IPS-18c (cell line): ENCODE measurements around the gene SIGLEC10.
A peak's percentile ranks its signal among the peaks of the same experiment; 100 is the strongest.
"Not testable (repeated sequence)": the region's sequence is repeated elsewhere in the genome, so short reads cannot be mapped to it uniquely, and the experiment has no call there.

ENCODE experiments used
- H3K4me3 ChIP-seq: 2 replicates; pipeline ENCODE4 v1.7.0; 2013; ENCODE audit warnings: low read depth, mild to moderate bottlenecking, low read length, moderate library complexity; ENCODE audit not compliant: insufficient read depth
- H3K9me3 ChIP-seq: one replicate; pipeline ENCODE4 v1.6.1; 2013; ENCODE audit warnings: mild to moderate bottlenecking, low read length, moderate library complexity; ENCODE audit not compliant: control insufficient read depth, insufficient read depth

Gene SIGLEC10

GRCh38 chr19:51417107-51417809 lies at the start of gene SIGLEC10:
Gene SIGLEC10, minus strand, starts transcription at chr19:51417642. Its CDS starts 61 bp downstream, at chr19:51417581.
- no peak within 1 kb of the TSS for H3K4me3 ChIP-seq
- H3K9me3 ChIP-seq, result peaks cover 2% of the 10 kb centered on the region

- Histone ChIP-seq H3K9me3 (no peaks in the 10 kb centered on the region), H3K4me3 (no peak overlapping the region)
These were observed 49.3 kb upstream of the SIGLEC10 start for GRCh38 chr19:51466723-51467122.

DNA sequence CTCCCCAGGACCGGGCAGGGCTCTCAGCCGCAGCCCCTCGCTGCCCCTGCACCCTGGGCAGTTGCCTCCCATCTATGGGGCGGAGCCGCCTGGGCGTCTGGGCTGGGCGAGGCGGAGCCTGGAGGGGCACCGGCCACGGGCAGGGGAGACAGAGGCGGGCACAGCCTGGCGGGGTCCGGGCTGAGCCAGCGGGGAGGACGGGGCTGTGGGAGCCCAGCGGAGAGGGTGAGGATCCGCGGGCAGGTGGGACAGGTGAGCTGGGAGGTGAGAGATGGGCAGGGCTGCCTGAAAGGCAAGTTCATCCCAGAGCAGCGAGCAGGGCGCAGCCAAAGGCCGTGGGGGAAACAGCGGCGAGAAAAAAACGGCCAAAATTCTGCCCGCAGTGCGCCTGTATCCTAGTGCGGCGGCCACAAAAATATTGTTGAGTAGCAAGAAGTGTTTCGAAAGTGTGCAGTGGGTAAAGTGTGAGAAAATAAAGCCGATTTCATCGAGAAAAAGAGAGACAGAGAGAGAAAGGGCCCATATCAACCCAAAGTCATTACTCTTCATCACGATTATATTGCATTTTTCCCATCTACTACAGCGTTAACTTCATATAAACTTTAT lies 46.6 kb upstream of the SIGLEC10 start:
- not testable (repeated sequence) for H3K4me3 ChIP-seq, H3K9me3 ChIP-seq

- Histone ChIP-seq H3K9me3 (no peaks in the 10 kb centered on the region), H3K4me3 (no peak overlapping the region)
These were observed 45.2 kb upstream of the SIGLEC10 start for GRCh38 chr19:51462681-51463080.

GRCh38 chr19:51462276-51462675 lies 44.8 kb upstream of the SIGLEC10 start:
- H3K4me3 ChIP-seq, result no peak overlapping the region
- H3K9me3 ChIP-seq, result no peaks in the 10 kb centered on the region

- H3K9me3 ChIP-seq, result no peaks in the 10 kb centered on the region
- H3K4me3 ChIP-seq, result no peak overlapping the region
These were observed 44.3 kb upstream of the SIGLEC10 start for GRCh38 chr19:51461723-51462161.

DNA sequence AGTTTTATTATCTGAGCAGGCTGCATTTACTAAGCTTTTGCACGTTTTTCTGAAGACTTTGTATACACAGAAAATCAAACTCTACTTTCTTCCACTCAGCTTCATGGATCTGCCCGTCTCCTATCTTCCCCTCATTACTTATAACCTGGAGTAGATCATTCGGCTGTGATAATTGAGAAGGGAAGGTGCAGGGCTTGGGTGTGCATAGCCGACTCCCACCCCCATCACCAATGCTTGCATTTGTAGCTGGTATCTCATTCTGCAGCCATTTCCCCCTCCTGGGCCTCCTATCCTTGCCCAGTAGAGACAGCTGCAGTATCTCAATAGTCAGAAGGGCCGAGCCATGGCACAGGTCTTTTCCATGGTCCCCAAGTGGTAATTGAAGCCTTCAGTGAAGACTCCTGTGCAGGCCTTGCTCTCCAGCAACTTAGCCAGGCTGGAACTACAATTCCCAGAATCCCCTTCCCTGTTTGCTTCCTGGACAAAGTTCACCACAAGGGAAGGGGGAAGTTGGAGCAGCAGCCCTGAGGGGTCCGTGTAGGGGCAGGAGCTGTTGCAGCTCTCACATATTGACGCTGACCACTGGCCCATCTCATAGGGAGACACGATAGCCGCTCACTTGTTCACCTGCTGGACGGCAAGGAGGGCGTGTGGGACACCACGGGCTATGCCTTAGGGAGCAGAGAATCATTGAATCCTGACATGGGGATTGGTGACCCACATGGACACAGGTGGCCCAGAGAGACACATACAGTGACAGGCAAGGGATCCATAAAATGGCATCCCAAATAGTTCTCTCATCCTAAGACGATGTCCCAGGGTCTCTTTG lies 42.9 kb upstream of the SIGLEC10 start:
- Histone ChIP-seq H3K9me3 (no peaks in the 10 kb centered on the region), H3K4me3 (0 out of 2 replicates have a peak overlapping the region, but pooled peaks have one; percentile 12)

DNA sequence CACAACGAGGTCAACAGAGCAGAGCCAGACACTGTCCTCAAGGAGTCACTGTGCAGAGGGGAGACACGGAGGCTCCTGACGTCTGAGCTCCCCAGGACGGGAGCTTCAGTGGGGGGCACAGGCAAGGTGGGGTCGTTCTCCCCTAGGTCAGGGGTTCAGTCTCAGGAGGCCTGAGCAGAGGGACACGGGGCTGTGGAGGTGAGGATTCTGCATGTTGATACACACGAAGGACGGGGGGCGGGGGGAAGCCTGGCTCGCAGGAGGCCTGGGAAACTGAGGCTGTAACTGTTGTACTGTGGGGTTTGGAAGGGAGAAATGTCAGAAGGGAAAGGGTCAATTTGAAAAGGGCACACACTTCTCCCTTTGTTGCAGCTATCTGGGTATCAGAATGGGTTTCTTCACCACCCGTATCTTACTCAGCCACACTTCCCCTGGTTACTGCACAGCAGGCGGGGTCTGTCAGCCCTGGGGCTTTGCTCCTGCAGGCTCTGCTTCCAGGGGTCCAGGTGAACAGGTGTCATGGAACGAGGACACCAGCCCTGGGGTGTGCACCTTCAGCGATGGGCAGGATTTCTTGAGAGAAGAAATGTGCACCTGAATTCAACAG lies 41.6 kb upstream of the SIGLEC10 start:
- Histone ChIP-seq H3K4me3 (no peak overlapping the region), H3K9me3 (no peaks in the 10 kb centered on the region)

- Histone ChIP-seq H3K9me3 (no peaks in the 10 kb centered on the region), H3K4me3 (no peak within 1 kb of the TSS)
These were observed 40.7 kb upstream of the SIGLEC10 start, which contains the start of gene SIGLEC8 for GRCh38 chr19:51458051-51458645. Gene SIGLEC8, minus strand, starts transcription at chr19:51458454. Its CDS starts 67 bp downstream, at chr19:51458387.

GRCh38 chr19:51457351-51458013 lies 40.0 kb upstream of the SIGLEC10 start:
- no peak overlapping the region for H3K4me3 ChIP-seq
- H3K9me3 ChIP-seq, result no peaks in the 10 kb centered on the region

DNA sequence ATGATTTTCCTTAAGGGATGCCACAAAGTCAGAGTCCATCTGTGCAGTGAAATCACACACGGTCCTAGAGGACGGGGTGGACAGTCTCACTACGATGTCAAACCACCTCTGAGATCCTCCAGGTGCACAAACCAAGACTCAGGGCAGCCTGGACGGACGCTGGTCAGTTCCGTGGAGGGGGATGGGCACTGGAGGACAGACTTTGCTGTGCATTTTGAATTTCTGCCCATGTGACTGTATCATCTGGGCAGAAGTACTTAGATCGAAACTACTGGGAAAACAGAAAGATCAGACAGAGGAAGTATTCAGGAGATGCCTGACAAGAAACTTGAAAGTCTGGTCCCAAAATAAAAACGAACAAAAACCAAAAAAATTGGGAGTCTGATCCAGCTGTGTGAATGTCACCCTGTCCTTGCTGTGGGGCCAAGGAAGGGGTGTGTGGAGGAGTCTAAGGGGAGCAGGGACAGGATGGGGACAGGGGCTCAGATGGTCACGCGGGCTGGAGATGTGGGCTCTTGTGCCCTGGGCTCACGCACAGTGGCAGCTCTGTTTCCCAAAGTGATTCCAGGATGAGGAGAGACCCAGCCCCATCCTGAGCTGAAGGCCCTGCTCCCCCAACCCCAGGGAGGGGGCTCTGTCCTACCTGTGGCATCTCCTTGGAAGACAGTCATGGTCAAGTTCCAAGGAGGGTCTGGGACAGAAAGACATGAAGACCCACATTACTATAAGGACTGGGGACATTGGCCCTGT lies 39.3 kb upstream of the SIGLEC10 start:
- no peak overlapping the region for H3K4me3 ChIP-seq
- H3K9me3 ChIP-seq, result no peaks in the 10 kb centered on the region

DNA sequence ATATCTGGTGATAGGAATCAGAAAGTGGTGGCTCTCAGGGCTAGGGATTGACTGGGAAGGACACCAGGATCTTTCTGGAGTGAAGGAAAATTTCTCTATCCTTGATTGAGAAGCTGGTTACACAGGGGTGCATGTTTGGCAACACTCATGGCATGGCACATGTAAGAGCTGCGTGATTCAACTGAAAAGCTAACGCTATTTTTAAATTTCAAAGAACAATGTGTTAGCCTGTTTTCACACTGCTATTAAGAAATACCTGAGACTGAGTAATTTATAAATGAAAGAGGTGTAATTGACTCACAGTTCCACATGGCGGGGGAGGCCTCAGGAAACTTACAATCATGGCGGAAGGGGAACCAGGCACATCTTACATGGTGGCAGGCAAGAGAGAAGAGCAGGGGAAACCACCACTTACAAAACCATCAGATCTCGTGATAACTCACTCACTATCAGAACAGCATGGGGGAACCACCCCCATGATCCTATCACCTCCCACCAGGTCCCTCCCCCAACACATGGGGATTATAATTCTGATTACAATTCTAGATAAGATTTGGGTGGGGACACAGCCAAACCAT lies 33.4 kb upstream of the SIGLEC10 start:
- Histone ChIP-seq H3K9me3 (no peaks in the 10 kb centered on the region), H3K4me3 (no peak overlapping the region)

DNA sequence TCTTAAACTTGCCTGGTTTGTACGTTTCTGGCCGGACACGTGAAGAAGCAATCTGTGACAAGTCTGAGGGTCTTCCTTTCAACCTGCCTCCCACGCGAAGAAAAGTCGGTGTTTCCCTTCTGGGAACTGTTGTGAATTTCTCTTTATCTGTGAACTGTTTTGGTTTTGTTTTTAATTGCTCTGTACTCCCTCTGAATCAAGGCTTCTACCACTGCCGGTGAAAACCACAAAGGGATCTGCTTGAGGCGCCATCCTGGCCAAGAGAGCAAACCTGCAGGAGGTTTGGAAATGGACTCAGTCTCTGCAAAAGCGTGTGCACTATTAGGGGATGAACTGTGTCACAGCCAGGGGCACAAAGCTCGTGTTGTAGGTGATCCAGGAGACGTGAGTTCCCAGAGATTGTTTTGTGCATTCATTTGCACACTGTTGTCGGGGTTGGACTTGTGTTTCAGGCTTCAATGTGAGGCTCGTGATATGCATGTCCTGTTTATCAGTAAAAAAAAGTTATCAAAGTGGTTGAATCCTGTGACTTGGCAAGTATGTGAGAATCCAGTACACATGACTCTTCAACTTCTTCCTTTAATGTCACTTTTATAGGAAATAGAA lies 31.1 kb upstream of the SIGLEC10 start:
- no peaks in the 10 kb centered on the region for H3K9me3 ChIP-seq
- no peak overlapping the region for H3K4me3 ChIP-seq

DNA sequence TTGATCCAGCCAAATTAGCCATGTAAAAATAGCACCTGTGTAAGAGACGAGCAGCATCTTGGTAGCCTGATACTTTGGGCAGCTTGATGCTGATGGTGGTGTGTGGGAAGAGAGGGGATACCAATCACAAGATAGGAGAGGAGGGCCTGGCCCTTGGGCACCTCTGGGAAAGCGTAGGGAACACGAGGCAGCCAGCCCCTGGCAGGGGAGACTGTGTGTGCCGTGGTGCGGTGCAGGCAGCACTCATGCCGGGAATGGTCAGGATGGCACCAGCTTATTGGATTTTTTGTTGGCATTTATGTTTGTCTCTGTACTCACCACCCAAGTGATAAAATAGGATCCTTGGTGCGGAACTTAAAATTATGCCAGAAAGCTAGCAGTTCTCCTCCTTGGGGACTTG lies 30.6 kb upstream of the SIGLEC10 start:
- no peaks in the 10 kb centered on the region for H3K9me3 ChIP-seq

DNA sequence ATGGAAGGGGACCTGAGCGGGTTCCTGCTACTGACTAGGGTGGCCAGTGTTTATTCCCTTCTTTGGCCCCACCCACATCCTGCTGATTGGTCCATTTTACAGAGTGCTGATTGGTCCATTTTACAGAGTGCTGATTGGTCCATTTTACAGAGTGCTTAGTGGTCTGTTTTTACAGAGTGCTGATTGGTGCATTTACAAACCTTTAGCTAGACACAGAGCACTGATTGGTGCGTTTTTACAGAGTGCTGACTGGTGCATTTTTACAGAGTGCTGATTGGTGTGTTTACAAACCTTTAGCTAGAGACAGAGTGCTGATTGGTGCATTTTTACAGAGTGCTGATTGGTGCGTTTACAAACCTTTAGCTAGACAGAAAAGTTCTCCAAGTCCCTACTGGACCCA lies 30.1 kb upstream of the SIGLEC10 start:
- not testable (repeated sequence) for H3K9me3 ChIP-seq, H3K4me3 ChIP-seq

More for the DNA sequence above, 30.6 kb upstream of the SIGLEC10 start:
- no peak overlapping the region for H3K4me3 ChIP-seq
